ENCODE data around the gene LRRC42.

The LRRC42 gene

GRCh38 chr1:53981220-53981619, 35.1 kb downstream of the LRRC42 start:
- no peak for TF ChIP-seq CTCF (conservative IDR thresholded peaks at IDR 0.05; ENCODE audit: control insufficient read depth, insufficient read depth, low read depth, low read length)
- no peak overlapping the region for H3K4me3 ChIP-seq (ENCODE audit: control insufficient read depth, low read depth, low read length)
- no peak for DNase-seq (ENCODE audit: low read depth)

- no peak for TF ChIP-seq CTCF (conservative IDR thresholded peaks at IDR 0.05; ENCODE audit: control insufficient read depth, insufficient read depth, low read depth, low read length)
- peak overlapping the region; percentile 45 for H3K4me3 ChIP-seq (ENCODE audit: control insufficient read depth, low read depth, low read length)
- peak; percentile 50 for DNase-seq (ENCODE audit: low read depth)
Measured at GRCh38 chr1:53982034-53982762, 36.0 kb downstream of the LRRC42 start.

GRCh38 chr1:53982763-53983104, 36.6 kb downstream of the LRRC42 start:
- no peak for TF ChIP-seq CTCF (conservative IDR thresholded peaks at IDR 0.05; ENCODE audit: control insufficient read depth, insufficient read depth, low read depth, low read length)
- DNase-seq (ENCODE audit: low read depth) = no peak
- peak overlapping the region; percentile 45 for H3K4me3 ChIP-seq (ENCODE audit: control insufficient read depth, low read depth, low read length)

- H3K4me3 ChIP-seq (ENCODE audit: control insufficient read depth, low read depth, low read length) = no peak overlapping the region
- no peak for TF ChIP-seq CTCF (conservative IDR thresholded peaks at IDR 0.05; ENCODE audit: control insufficient read depth, insufficient read depth, low read depth, low read length)
- no peak for DNase-seq (ENCODE audit: low read depth)
Measured at GRCh38 chr1:53984726-53985125, 38.6 kb downstream of the LRRC42 start.

- TF ChIP-seq CTCF (conservative IDR thresholded peaks at IDR 0.05; ENCODE audit: control insufficient read depth, insufficient read depth, low read depth, low read length) = no peak
- H3K4me3 ChIP-seq (ENCODE audit: control insufficient read depth, low read depth, low read length) = no peak overlapping the region
- no peak for DNase-seq (ENCODE audit: low read depth)
Measured at GRCh38 chr1:53986458-53986857, 40.3 kb downstream of the LRRC42 start.

GRCh38 chr1:53987880-53988279, 41.7 kb downstream of the LRRC42 start:
- H3K4me3 ChIP-seq (ENCODE audit: control insufficient read depth, low read depth, low read length) = no peak overlapping the region
- TF ChIP-seq CTCF (conservative IDR thresholded peaks at IDR 0.05; ENCODE audit: control insufficient read depth, insufficient read depth, low read depth, low read length) = no peak
- DNase-seq (ENCODE audit: low read depth) = peak; percentile 14

Measured in fibroblast of mammary gland (primary cell).